KG1 (cell line): Measurements from ENCODE around the gene PRR14L.
"Not testable (repeated sequence)": the region's sequence is repeated elsewhere in the genome, so short reads cannot be mapped to it uniquely, and the experiment has no call there.

Source experiments
- DNase-seq: peaks from one replicate; lab custom pipeline; 2025; lab: John Stamatoyannopoulos, UW

The PRR14L gene

DNA sequence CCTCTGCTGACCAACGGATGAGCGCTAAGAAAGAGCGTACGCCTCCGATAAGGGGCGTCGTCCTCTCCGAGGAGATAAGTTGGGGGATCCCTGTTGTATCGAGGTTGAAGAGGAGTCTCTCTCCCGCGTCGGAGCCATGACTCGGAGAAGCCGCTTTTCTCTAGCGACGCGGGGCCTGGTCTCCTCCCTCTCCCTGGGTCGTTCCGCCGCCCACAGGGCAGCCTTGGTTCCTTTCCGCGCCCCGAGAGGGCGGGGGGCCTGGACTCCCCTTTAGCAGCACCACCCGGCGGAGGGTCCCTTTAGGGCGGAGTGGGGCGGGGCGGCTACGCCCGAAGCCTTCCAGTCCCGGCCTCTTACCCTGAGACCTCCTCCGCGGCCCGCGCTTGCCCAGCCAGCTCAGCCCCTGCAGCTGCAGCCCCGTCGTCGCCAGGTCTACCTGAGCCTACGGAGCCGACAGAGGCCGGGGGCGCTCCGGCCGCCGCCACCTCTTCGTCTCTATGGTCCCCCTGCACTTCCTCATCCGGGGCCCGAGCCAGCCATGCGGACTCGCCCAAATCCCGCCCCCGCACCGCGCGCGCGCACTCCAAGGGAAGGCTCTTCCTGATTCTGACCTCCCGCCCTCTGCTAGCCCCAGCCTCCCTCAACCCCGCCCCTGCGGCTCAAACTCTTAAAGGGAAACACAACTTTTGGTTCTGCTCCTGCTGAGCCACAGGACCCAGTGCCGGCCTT, at the start of gene PRR14L:
TSS of gene PRR14L (minus strand) at position 497 of the 729 bp plus-strand sequence. CDS start 11,272 bp downstream, outside the sequence.
- peak; percentile 97 for DNase-seq

GRCh38 chr22:31799358-31799757, 49.4 kb upstream of the PRR14L start:
- DNase-seq: not testable (repeated sequence)

GRCh38 chr22:31790240-31790639, 40.3 kb upstream of the PRR14L start:
- DNase-seq: no peak

- DNase-seq: no peak
These were observed 39.9 kb upstream of the PRR14L start for GRCh38 chr22:31789803-31790202.

DNA sequence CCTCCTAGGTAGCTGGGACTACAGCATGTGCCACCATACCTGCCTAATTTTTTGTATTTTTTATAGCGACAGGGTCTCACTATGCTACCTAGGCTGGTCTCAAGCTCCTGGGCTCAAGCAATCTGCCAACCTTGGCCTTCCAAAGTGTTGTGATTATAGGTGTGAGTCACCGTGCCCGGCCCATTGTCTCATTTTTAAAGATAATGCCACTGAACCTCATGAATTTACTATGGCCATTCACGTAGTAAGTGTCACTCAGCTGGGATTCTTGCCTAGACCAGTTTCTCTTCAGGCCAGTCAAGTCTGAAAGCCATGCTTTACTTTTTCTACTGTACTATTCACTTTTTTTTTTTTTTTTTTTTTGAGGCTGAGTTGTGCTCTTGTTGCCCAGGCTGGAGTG, 26.3 kb upstream of the PRR14L start:
- DNase-seq: no peak

- DNase-seq: no peak
These were observed 23.5 kb upstream of the PRR14L start for GRCh38 chr22:31773416-31773815.

- DNase-seq: no peak
These were observed 18.6 kb upstream of the PRR14L start for GRCh38 chr22:31768422-31769059.

GRCh38 chr22:31764785-31765184, 14.9 kb upstream of the PRR14L start:
- no peak for DNase-seq

GRCh38 chr22:31758860-31759259, 8.9 kb upstream of the PRR14L start:
- DNase-seq: not testable (repeated sequence)

- DNase-seq: no peak
These were observed 7.3 kb upstream of the PRR14L start for GRCh38 chr22:31757265-31757664.

- no peak for DNase-seq
These were observed 4.9 kb upstream of the PRR14L start for GRCh38 chr22:31754813-31755212.

GRCh38 chr22:31753634-31754501, 3.9 kb upstream of the PRR14L start, which contains the start of gene DEPDC5:
TSS of gene DEPDC5 (plus strand) at chr22:31754019. CDS start at chr22:31754922, 903 bp downstream.
- DNase-seq: peak; percentile 89

DNA sequence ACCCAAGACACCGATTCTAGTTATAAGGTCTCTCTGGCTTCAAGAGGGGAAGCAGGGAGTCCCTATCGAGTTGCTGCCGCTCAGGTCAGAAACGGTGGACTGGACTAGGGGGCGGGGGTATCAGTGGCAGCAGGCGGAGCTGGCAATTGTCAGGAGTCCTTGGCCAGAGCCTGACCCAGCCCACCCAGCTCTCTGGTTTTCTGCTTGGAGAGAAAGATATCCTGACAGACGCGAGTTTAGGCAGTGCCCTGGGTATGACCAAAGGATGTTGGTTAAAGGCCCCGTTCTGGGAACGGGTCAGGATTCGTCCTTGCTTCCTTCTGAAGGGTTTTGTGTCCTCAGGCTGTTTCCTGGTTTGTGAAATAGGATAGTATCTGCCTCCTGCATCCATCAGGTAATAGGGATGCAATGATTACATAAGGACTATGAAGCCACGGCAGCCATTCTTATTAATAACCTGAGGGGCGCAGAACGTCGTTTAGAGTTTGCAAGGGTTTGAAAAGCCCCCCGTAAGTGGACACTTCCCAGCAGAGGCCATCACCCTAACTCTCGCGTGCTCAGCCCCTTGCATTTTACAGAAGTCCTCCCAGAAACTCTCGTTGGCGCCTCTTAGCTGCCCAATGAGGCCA, 3.2 kb upstream of the PRR14L start:
- no peak for DNase-seq

DNA sequence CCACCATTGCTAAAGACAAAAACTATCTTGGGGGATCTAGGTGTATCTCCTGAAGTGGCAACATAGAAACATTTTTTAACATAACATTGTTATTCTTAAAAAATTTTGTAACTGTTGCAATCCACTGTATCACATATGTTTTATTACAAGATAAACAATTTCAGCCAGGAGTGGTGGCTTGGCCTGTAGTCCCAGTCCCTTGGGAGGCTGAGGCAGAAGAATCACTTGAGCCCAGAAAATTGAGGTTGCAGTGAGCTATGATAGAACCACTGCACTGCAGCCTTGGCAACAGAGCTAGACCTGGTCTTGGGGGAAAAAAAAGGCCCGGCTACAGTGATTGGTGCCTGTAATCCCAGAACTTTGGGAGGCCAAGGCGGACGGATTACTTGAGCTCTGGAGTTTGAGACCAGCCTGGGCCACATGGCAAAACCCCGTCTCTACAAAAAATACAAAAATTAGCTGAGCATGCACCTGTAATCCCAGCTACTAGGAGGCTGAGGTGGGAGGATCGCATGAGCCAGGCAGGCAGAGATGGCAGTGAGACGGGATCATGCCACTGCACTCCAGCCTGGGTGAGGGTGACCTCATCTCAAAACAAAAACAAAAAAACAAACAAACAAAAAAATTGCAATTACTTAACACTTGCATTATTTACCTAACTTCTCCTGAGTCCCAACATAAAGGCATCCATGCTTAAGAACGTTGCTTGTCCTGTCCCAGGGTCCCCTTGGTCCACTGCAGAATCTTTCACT, 2.3 kb upstream of the PRR14L start:
- DNase-seq: no peak

- no peak for DNase-seq
These were observed 693 bp upstream of the PRR14L start for GRCh38 chr22:31750365-31751284.

DNA sequence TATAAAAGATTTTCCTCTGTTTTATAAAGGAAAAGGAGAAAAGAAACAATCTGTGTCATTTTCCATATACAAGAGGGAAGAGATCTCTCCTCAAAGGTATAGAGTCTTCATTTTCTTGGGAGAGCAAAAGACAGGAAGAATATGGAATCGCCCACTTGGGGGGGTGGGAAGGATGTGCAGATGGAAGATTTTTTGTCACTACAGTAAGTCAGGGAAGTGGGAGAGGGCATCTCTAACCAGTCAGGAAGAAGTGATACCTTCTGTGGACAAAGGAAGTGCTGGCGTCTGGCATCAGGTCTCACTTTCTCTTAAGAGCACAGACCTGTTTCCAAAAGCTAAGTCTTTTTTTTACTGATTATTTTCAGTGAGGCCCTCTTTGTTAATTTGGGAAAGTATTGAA, 1.4 kb downstream of the PRR14L start:
- DNase-seq: no peak

- no peak for DNase-seq
These were observed 2.5 kb downstream of the PRR14L start for GRCh38 chr22:31747441-31747840.

DNA sequence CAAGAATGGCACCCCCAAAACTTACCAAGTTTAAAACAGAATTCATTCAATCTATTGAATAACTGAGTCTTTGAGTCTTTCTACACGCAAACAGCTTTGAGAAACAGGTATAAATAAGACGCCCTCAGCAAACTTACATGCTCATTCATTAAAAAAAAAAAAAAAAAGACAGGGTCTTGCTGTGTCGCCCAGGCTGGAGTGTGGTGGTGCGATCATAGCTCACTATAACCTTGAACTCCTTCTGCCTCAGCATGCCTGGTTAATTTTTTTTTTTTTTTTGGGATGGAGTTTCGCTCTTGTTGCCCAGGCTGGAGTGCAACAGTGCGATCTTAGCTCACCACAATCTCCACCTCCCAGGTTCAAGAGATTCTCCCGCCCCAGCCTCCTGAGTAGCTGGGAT, 6.1 kb downstream of the PRR14L start:
- no peak for DNase-seq

- no peak for DNase-seq
These were observed 7.2 kb downstream of the PRR14L start for GRCh38 chr22:31742682-31743081.

DNA sequence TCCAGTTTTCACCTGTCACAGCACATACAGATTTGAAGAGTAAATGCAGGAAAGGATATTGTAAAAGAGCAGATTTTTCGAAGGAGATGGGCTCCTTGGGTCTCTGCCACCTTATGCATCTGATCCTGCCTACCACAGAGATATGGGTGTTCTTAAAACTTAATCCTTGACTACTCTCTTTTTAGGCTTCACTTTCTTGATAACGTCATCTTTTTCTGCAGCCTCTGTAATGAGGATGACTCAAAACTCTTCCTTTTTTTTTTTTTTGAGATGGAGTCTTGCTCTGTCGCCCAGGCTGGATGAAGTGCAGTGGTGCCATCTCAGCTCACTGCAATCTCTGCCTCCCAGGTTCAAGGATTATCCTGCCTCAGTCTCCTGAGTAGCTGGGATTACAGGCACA, 7.8 kb downstream of the PRR14L start:
- no peak for DNase-seq
